Amniotic epithelial cell (primary cell): ENCODE measurements around the gene IL16.
A peak's percentile ranks its signal among the peaks of the same experiment; 100 is the strongest.

Experiments
- DNase-seq: peaks from one replicate; pipeline ENCODE4 v3.0.0-alpha.2; 2010; ENCODE audit warnings: low read depth

Gene IL16

DNA sequence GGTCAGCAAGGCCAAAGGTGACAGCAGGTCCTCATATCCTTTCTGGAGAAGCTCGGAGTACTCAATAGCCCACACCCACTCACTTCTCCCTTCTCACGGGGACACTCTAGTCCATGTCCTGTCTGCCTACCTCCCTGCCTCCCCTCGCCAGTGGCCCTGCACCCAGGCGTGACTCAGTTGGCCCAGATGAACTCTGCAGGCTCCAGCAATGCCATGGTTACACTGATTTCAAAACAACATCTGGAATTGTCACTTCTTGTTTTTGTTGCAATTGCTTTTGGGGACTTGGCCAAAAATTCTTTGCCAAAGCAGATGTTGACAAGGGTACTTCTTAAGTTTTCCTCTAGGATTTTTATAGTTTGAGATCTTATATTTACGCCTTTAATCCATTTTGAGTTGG is 13.0 kb downstream of the IL16 start:
- no peak for DNase-seq

DNA sequence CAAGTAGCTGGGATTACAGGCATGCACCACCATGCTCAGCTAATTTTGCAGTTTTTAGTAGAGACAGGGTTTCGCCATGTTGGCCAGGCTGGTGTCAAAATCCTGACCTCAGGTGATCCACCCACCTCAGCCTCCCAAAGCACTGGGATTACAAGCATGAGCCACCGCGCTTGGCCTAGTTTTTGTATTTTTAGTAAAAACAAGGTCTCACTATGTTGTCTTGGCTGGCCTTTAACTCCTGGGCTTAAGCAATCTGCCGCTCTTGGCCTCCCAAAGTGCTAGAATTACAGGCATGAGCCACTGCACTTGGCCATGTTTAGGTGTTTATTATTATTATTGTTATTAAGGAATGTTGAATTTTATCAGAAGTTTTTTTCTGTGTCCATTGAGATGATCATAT is 14.7 kb downstream of the IL16 start:
- no peak for DNase-seq

DNA sequence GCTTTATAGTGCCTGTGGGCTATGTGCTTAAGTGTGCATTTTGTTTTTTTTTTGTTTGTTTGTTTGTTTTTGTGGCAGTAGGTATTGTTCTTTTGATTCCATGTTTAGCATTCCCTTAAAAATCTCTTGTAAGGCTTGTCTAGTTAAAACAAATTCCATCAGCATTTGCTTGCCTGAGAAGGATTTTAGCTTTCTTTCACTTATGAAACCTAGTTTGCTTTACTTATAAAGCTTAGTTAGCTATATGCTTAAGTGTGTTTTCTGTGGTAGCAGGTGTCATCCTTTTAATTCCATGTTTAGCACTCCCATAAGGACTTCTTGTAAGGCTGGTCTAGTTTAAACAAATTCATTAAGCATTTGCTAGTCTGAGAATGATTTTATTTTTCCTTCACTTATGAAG is 17.3 kb downstream of the IL16 start:
- no peak for DNase-seq

DNA sequence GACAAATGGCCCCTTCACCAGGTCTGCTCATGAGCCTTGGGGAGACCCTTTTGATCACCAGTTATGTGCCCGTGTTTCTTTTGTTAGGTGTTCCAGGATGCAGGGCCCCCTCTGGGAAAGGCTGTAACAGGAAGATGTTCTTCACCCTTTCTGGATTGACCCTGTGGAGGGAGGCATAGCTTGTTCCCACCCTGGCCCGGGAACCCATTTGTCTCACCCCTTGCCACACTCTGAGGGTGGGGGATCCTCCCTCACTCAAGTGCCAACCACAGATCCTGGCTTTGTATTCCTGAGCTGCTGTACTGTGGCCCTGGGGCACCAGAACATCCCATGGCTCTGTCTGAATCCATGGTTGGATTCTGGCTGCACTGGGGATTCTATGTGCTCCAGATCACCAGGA is 18.9 kb downstream of the IL16 start:
- DNase-seq, result no peak

DNA sequence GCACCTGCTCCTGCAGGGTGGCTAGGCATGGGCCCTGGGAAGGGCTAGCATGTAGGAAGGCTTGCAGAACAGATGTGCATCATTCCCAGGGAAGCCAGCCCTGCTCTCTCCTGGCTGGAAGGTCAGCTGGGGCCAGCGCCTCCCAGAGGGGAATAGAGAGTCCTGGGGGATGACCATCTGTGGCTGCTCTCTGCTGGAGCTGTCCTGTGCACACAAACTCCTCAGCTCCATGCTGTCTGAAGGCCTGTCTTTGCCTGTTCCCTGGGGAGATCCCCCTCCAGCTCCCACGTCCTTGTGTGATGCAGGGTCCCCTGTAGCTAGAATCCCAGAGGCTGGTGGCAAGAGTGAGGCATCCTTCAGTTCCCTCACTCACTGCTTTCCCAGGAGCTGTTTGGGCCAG is 19.3 kb downstream of the IL16 start:
- DNase-seq, result no peak

DNA sequence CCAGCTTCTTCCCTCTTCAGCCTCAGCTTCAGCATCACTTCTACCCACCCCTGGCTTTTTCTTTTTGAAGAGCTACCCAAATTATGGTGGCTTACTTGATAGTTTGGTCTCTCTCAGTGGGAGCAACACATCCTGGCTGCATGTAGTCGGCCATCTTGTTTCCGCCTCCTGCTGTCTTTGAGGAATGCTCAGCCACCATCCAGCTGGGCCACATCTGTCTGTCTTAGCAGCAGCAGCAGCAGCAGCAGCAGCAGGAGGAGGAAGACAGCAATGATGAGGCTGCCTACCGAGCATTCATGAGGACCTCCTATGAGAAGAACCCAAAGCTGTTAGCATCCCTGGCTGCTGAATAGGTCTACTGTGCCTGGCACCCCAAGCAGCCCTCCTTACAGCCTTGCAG is 19.7 kb downstream of the IL16 start:
- DNase-seq, result no peak

DNA sequence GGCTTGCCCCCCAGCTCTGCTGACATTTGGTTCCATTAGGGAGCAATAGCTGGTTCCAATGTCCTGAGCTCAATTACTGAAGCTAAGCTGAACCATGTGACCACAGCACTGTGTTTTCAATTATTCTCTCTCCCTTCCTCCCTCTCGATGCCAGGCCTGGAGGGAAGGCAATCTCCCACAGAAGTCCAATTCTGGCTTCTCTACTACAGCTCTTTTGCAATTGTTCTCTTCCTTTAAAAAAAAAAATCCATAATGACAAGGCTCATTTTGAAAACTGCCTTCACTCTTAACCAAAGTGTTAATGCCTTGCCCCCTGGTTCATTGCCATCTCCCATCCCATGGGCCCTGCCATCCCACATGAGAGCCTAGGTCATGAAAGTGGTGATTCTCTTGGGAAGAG is 24.8 kb downstream of the IL16 start:
- no peak for DNase-seq

DNA sequence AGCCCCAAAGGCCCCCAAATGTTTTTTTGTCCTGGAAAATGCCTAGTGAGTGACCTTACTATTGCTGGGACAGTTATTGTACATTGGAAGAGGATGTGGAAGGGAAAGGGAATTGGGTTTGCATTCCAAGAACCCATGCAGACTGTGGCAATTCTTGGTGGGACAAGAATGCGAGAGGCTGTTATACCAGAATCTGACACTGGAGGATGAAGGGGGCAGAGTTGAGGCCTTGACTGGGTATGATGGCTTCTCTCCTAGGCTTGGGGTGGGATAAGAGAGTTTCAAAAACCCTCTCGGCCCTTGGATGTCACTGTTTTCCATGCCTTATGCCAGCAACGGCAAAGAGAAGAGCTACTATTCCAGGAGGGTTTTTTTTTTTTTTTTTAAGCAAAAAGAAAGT is 25.3 kb downstream of the IL16 start:
- DNase-seq, result no peak

DNA sequence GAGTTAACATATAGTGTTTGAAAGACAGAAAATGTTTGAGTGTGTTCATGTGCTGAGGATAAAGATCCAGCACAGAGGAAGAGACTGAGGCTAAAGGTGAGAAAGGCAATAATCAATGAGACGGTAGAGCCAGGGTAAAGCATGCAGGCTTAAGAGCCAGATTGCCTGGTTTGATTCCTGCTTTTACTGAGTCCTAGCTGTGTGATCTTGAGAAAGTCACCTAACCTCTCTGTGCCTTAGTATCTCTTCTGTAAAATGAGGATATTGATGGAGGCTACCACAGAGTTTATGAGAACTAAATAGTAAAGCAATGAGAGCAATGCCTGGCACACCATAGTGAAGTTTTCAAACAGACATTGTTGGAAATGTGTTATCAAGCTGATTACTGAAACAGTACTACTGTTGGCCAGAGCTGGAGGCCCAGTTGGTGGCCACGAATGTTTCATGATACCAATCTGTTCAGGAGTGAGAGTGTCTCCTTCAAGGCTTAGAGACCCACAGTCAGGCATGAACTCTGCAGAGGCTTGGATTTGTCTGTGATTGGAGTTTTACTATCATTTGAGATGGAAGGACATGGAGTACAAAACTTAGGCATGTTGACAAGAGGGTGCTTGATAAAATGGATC is 26.8 kb downstream of the IL16 start:
- DNase-seq, result no peak

DNA sequence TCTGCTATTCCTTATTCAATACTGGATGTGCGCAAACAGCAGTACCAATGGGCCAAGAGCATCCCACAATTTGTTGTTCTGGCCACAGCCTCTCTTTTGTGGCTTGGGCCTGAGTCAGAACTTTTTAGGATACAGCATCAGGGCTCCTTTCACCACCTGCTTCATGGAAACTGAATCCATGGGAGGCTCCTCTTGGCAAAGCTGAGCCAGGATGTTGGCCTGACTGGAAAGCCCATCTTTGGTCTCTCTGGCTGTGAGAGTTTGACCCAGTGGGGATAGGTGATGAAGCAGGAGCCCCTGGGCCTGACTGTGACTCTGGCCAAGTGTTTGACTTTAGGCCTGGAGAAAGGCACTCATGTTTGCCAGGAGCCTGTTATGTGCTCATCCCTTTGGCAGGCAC is 27.6 kb downstream of the IL16 start:
- DNase-seq, result no peak

DNA sequence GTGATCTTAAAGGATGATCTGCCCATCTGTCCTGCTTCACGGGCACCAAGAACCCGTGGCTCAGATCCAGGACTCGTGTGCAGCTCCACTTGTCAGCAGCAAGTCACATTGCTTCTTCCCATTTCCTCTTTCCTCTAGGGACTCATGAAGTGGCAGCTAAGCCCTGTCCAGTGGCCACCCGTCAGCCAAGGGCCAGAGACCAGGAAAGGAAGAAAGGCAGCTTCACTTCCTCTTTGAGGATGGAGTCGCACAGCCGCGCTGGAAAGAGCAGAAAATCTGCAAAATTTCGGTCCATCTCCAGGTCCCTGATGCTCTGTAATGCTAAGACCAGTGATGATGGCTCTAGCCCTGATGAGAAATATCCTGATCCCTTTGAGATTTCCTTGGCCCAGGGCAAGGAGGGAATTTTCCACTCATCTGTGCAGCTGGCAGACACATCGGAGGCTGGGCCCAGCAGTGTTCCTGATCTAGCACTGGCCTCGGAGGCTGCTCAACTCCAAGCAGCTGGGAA is 28.5 kb downstream of the IL16 start:
- no peak for DNase-seq

DNA sequence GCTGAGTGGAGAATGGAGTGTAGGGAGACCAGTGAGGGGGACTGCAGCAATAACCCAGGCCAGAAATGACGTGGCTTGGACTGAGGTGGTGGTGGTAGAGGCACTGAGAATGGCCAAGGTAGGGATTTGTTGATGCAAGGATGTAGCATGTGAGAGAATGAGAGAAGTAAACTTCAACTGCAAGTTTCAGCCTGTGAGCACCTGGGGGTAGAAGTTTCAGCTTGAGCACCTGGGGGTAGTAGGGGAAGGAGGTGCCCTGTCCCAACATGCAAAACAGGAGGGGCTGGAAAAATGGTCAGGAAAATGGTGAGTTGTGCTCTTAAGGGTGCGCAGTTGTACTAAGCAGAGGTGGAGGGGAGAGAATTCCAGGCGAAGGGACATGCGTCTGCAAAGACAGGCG is 31.0 kb downstream of the IL16 start:
- DNase-seq, result no peak

DNA sequence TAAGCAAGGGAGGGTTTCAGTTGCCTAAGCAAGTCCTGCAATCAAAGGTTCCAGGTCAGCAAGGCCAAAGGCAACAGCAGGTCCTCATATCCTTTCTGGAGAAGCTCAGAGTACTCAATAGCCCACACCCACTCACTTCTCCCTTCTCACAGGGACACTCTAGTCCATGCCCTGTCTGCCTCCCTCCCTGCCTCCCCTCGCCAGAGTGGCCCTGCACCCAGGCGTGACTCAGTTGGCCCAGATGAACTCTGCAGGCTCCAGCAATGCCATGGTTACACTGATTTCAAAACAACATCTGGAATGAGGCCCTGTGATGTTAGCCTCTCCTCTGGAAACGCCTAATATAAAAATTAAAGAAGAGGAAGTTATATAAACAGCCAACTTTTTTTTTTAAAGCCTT is 32.9 kb downstream of the IL16 start:
- no peak for DNase-seq

DNA sequence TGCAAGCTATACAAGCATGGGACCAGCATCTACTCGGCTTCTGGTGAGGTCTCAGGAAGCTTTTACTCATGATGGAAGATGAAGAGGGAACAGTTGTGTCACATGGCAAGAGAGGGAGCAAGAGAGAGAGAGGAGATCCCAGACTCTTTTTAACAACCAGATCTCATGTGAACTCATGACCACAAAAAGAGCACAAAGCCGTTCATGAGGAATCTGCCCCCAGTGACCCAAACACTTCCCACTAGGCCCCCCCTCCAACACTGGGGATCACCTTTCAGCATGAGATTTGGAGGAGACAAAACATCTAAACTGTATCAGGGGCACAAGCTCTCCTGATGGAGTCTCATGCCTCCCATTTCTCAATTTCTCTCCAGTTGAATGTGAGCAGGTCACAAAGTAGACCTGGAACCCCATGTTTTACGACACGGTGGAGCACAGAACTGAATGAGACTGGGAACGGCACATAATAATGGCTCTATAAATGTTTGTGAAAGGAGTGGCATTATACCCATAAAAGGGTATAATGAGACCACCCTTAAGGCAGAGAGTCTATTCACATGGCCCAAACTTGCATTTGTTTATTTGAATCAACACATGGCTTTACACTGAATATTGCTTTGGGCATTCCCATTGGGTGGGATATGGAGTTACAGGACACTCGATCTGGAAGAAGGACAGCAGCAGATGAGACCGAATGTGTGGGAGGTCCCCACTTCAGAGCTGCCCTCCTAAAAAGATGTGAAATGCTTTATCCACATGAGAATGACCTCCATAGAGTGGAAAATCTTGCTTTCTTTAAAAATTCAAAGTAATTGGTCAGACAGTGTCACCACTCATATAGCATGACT is 38.8 kb downstream of the IL16 start:
- no peak for DNase-seq

DNA sequence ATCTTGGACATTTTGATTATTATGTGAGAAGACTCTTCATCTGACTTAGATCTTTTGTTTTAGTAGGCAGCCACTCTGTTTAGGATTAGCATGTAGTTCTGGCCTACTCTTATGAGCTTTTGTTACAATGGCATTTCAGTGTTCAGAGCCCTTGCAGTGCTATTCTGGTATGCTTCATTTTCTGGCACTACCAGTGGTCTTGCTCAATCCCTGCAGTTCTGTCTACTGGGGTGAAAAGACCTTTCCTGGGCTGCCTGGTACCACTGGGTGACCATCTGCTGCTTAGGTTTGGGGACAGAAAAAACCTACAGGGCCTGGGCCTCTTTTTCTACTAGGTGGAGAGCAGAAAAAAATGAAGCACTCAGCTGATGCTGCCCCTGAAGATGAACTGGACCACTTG is 42.5 kb downstream of the IL16 start:
- DNase-seq, result peak; percentile 56

DNA sequence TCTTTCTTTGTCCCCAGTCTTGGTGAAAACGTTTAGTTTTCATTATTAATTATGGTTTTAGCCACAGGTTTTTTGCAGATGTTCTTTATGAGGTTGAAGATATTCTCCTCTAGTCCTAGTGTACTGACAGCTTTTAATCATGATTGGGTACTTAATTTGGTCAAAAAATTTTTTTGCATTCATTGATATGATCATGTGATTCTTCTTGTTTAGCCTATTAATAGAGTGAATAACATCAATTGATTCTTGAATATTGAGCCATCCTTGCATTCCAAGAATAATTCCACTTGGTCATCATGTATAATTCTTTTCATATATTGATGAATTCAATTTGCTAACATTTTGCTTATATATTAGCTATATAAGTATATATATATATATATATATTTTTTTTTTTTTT is 46.1 kb downstream of the IL16 start:
- DNase-seq, result no peak

DNA sequence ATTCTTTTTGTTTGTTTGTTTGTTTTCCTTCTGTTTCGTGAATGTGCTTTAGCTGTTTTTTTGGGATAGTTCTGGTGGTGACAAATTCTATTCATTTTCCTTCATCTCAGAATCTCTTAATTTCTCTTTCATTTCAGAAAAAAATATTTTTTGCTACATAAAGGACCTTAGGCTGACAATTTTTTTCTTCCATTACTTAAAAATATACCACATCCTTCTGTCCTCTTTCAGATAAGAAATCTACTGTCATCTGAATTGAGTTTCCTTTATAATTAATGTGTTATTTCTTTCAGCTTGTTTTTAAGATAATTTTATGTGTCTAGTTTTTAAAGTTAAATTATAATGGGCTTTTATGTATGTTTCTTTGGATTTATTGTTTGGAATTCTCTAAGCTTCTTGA is 47.6 kb downstream of the IL16 start:
- DNase-seq, result no peak

DNA sequence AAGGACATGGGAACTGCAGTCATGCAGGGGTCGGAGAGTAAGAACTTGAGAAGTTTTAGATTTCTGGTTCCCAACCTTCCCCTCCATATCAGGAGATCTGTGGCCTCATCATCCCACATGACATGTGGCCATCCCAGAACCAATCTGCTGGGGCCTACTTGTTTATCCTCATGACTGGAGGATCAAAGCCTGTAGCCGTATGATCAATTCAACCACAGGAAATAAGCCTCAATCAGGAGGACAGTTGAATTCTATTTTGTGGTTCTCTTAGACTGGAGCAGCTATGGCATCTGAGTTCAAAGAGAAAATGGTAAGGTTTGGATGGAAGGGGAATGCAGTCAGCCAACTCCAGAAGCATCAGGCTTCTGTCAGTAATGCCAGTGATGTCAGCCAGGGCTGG is 57.2 kb downstream of the IL16 start:
- DNase-seq, result no peak

DNA sequence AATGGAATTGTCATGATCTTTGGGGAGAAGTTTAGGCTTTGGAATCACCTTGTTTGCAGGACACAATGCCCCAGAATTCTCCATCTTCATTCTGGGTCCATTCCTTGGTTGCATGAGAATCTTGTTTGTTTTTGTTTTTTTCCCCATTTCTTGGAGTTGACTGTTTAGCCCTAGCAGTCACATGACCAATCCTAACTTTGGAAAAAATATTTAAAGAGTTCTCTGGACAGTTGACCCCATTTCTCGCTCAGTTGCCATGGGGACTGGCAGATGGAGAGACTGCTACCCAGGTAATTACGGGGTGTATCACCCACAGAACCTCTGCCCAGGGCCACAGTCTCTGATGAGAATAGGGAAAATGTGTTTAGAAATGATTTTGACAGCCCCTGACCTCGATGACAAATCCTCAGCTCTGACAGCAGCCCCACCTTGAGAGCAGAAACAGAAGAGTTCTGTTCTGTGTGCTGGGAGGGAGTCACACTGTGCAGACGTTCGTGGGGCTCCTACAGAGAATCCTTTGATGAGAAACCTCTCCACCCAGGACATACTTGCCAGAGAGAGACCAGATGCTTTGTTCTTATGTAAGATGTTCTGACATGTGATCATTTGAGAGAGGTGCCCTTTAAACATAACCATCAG is 57.7 kb downstream of the IL16 start:
- DNase-seq, result peak; percentile 47

DNA sequence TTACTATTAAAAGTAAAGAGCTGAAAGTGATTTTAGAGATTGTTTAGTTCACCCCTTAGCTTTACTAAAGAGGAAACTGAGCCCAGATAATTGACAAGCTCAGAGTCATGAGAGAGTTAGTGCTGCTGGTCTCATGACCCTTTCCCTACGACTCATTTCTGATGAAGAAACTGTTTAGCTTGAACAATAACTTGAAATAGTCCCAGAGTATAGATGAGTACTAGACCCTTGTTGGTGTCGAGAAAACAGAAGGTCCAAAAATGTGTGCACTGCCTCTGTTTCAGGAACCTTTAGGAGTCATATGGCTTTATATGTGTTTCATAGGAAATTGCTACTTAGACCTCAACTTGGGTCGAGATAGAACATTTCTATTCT is 58.2 kb downstream of the IL16 start:
- DNase-seq, result no peak

DNA sequence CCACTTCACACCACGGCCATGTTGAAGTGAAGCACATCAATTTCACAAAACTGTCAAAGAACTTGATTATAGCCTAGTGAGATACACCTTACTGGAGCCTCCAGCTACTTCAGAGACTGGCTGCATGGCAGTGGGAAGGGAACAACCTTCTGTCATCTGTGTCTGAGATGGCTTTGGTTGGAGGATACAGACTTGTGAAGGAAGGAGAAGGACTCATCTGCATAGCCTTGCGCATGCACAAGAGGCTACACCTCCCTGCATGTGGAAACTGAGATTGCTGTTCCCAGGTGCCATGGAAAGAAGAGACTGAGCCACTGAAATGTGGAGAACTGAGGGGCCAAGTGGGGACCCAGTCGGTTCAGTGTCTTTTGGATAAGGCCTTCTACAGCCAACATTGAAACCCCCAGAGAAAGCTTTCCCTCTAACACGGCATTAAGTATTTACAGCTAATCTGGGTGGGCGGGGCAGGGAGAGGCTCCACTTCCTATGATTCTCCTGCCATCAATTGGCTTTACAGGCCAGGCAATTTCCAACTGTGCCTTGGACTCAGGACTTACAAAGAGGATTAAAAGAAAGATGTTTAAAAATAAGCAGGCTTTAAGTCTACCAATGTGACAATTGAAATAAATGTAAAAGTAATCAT is 58.8 kb downstream of the IL16 start:
- DNase-seq, result no peak

DNA sequence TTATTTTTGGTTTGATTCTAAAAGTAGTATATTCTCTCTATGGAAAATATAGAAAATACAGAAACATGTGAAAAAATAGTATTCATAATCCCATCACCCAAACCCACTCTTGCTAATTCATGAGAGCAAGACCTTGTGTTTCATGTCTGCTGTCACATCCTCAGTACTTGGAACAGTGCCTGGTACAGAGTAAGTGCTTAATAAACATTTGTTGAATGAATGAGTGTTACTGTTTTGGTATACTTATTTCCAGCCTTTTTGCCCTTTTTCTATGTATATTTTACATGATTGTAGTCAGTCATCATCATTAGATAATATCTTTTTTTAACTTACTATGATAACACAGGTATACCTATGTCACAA is 59.3 kb downstream of the IL16 start:
- no peak for DNase-seq

DNA sequence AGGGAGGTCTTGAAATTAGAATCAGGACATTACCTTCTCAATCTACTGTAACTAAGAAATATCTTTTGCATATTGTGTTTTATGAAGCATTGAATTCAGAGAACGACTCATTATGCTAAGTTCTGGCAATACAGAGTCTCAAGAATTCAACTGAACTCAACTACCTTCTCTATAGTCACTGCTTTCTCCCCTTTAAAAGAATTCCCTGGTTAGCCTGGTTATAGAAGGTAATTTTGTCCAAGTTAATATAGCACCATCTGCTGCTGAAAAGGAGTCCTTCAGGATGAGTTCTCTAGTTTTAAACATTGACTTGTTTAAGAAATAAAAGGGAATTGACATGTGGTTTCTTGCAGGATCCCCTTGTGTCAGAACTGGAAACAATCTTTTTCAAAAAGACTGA is 60.2 kb downstream of the IL16 start:
- peak; percentile 61 for DNase-seq
